HepG2 (cell line): ENCODE data around the gene ADH4. TPM values are rescaled to one million over a fixed set of nuclear protein-coding genes. Genes with fewer than 3 reads are reported as not detected.

Source experiments
- AKNA ChIP-seq: sonication (generic); formaldehyde crosslinking; IDR thresholded peaks from 2 replicates; pipeline ENCODE4 v1.4.0; 2020; ENCODE audit warnings: missing genetic modification reagents, borderline replicate concordance
- FOXP1 ChIP-seq, 2 experiments: fragments of 450-650 bp in 1 of 2; IDR thresholded peaks; 2 replicates each; pipeline ENCODE4 v1.6.1; 2017 to 2018; ENCODE audit warnings: antibody characterized with exemption in 1 of 2
- HOXA9 ChIP-seq: sonication (generic); formaldehyde crosslinking; IDR thresholded peaks from 2 replicates; pipeline ENCODE4 v1.8.1; 2022; ENCODE audit warnings: missing genetic modification reagents, mild to moderate bottlenecking, moderate library complexity, borderline replicate concordance
- NFIB ChIP-seq: sonication (generic); formaldehyde crosslinking; IDR thresholded peaks from 2 replicates; pipeline ENCODE4 v1.9.0; 2021; ENCODE audit warnings: missing genetic modification reagents, mild to moderate bottlenecking, borderline replicate concordance
- SIN3A ChIP-seq: IDR thresholded peaks from 2 replicates; pipeline ENCODE4 v1.6.1; 2011; ENCODE audit warnings: low read depth, mild to moderate bottlenecking, control low read depth, low read length, borderline replicate concordance
- SIN3B ChIP-seq: fragments of 150-350 bp; IDR thresholded peaks from 2 replicates; pipeline ENCODE4 v1.6.1; 2014; ENCODE audit warnings: low read length
- THAP8 ChIP-seq: sonication (generic); formaldehyde crosslinking; IDR thresholded peaks from 2 replicates; pipeline ENCODE4 v1.5.1; 2020; ENCODE audit warnings: missing genetic modification reagents, mild to moderate bottlenecking, borderline replicate concordance
- ZBTB10 ChIP-seq: sonication (generic); formaldehyde crosslinking; IDR thresholded peaks from 2 replicates; pipeline ENCODE4 v1.4.0; 2020; ENCODE audit warnings: missing genetic modification reagents, borderline replicate concordance
- ZBTB46 ChIP-seq: sonication (generic); formaldehyde crosslinking; IDR thresholded peaks from 2 replicates; pipeline ENCODE4 v1.4.0; 2020; ENCODE audit warnings: mild to moderate bottlenecking, missing genetic modification reagents, borderline replicate concordance
- ZNF274 ChIP-seq: sonication (generic); formaldehyde crosslinking; IDR thresholded peaks from 2 replicates; pipeline ENCODE4 v1.5.1; 2020; ENCODE audit warnings: mild to moderate bottlenecking, missing genetic modification reagents
- ZNF670 ChIP-seq: sonication (generic); formaldehyde crosslinking; IDR thresholded peaks from 2 replicates; pipeline ENCODE4 v1.8.0; 2022; ENCODE audit warnings: mild to moderate bottlenecking, missing genetic modification reagents, borderline replicate concordance
- ZNF772 ChIP-seq: sonication (generic); formaldehyde crosslinking; IDR thresholded peaks from 2 replicates; pipeline ENCODE4 v1.5.0; 2020; ENCODE audit warnings: mild to moderate bottlenecking, missing genetic modification reagents
- ZNF800 ChIP-seq: sonication (generic); formaldehyde crosslinking; IDR thresholded peaks from 2 replicates; pipeline ENCODE4 v1.4.0; 2020; ENCODE audit warnings: missing genetic modification reagents
- polyA plus RNA-seq, 8 experiments: library from polyadenylated mRNA; depleted of rRNA in 3 of 8; stranded (reverse) in 7 of 8; unstranded in 1 of 8; fragments of >200 nt; fragmentation: Illumina TruSeq in 4 of 8; extraction: Trizol in 4 of 8; gene quantifications; 2 replicates each; pipeline versions ENCODE4 v1.2.1 to v1.2.3, GENCODE V29; 2011 to 2016; ENCODE audit warnings: low read depth in 4 of 8, missing spikeins in 1 of 8, mixed read lengths in 1 of 8; ENCODE audit not compliant: insufficient read depth in 1 of 8
- total RNA-seq, 5 experiments: library from RNA; depleted of rRNA; stranded (reverse); fragments of >200 nt; fragmentation: Illumina TruSeq; extraction: Trizol; gene quantifications; 2 replicates each; pipeline ENCODE4 v1.2.3, GENCODE V29; 2016; ENCODE audit warnings: low read depth in 1 of 5

ADH4 gene
- total and polyA plus RNA-seq, 2 of the 13 experiments (the other 11 are each of a cell fraction or from before 2014, with no cell fraction given), result 24.3 to 31.1 TPM

GRCh38 chr4:99088481-99089365 is 55.4 kb downstream of the ADH4 start, which contains the start of gene ADH5 (continued):
- TF ChIP-seq ZBTB10, result peak; percentile 18; the same call in 1 of the 2 replicates
- TF ChIP-seq ZNF670 (CRISPR knock-in tag), result peak; percentile 62; the same call in 1 of the 2 replicates
- TF ChIP-seq NFIB (CRISPR knock-in tag), result no peak
- TF ChIP-seq HOXA9, result no peak
- TF ChIP-seq ZNF274 (CRISPR knock-in tag), result peak; percentile 82
- peak; percentile 75; the same call in 1 of the 2 replicates for TF ChIP-seq ZNF772 (CRISPR knock-in tag)
- TF ChIP-seq SIN3A, result peak; percentile 87; the same call in 1 of the 2 replicates
- TF ChIP-seq ZNF800 (CRISPR knock-in tag), result no peak
- no peak for TF ChIP-seq AKNA (CRISPR knock-in tag)
- TF ChIP-seq SIN3B, result no peak
- peak; percentile 23; the same call in 1 of the 2 replicates for TF ChIP-seq THAP8 (CRISPR knock-in tag)
- TF ChIP-seq FOXP1 (IDR thresholded peaks at IDR 0.05), result no peak
- no peak for TF ChIP-seq FOXP1 (CRISPR knock-in tag; IDR thresholded peaks at IDR 0.05)
- TF ChIP-seq ZBTB46 (CRISPR knock-in tag), result no peak
